Stimulated activated CD8-positive, alpha-beta memory T cell treated with anti-CD3 and anti-CD28 coated beads, Interleukin-7, amount 100 ng/mL, for 4 hours (primary cell): Measurements from ENCODE around the gene MAML3.

Experiments used
- DNase-seq, 2 donors: peaks; one replicate each; pipeline ENCODE4 v3.0.0-alpha.2; 2020; ENCODE audit warnings: low read depth in 2 of 2

MAML3 gene

GRCh38 chr4:140126261-140126660 lies 27.7 kb downstream of the MAML3 start:
- no peak for DNase-seq

GRCh38 chr4:140125374-140125773 lies 28.6 kb downstream of the MAML3 start:
- DNase-seq: no peak

GRCh38 chr4:140123666-140124377 lies 30.2 kb downstream of the MAML3 start:
- no peak for DNase-seq

GRCh38 chr4:140122891-140123290 lies 31.1 kb downstream of the MAML3 start:
- DNase-seq: no peak

- DNase-seq: no peak
These were observed 32.3 kb downstream of the MAML3 start for GRCh38 chr4:140121646-140122045.

GRCh38 chr4:140118931-140119640 lies 34.9 kb downstream of the MAML3 start:
- DNase-seq: no peak

GRCh38 chr4:140117947-140118346 lies 36.0 kb downstream of the MAML3 start:
- no peak for DNase-seq

GRCh38 chr4:140116442-140117104 lies 37.4 kb downstream of the MAML3 start:
- DNase-seq: no peak

GRCh38 chr4:140115140-140115539 lies 38.8 kb downstream of the MAML3 start:
- no peak for DNase-seq

- DNase-seq: no peak
These were observed 40.3 kb downstream of the MAML3 start for GRCh38 chr4:140113653-140114052.

GRCh38 chr4:140112576-140112975 lies 41.4 kb downstream of the MAML3 start:
- DNase-seq: no peak

- DNase-seq: no peak
These were observed 42.7 kb downstream of the MAML3 start for GRCh38 chr4:140111256-140111655.

GRCh38 chr4:140110542-140111215 lies 43.3 kb downstream of the MAML3 start:
- DNase-seq: no peak

- DNase-seq: no peak
These were observed 44.2 kb downstream of the MAML3 start for GRCh38 chr4:140109737-140110136.

GRCh38 chr4:140109292-140109691 lies 44.7 kb downstream of the MAML3 start:
- DNase-seq: no peak

GRCh38 chr4:140108713-140109230 lies 45.2 kb downstream of the MAML3 start:
- no peak for DNase-seq

- no peak for DNase-seq
These were observed 45.7 kb downstream of the MAML3 start for GRCh38 chr4:140108243-140108642.

- DNase-seq: no peak
These were observed 47.6 kb downstream of the MAML3 start for GRCh38 chr4:140106289-140106844.

GRCh38 chr4:140105436-140105835 lies 48.5 kb downstream of the MAML3 start:
- no peak for DNase-seq

GRCh38 chr4:140103676-140104075 lies 50.3 kb downstream of the MAML3 start:
- no peak for DNase-seq

GRCh38 chr4:140102421-140102820 lies 51.6 kb downstream of the MAML3 start:
- no peak for DNase-seq

GRCh38 chr4:140100771-140101170 lies 53.2 kb downstream of the MAML3 start:
- DNase-seq: no peak
